Measurements from ENCODE around the gene ZNF317. TPM values are rescaled to one million over a fixed set of nuclear protein-coding genes. Genes with fewer than 3 reads are reported as not detected.

Gene ZNF317
- total and polyA plus RNA-seq, 2 of the 4 experiments (the other 2 are of a cell fraction): 13.0 to 17.6 TPM

DNA sequence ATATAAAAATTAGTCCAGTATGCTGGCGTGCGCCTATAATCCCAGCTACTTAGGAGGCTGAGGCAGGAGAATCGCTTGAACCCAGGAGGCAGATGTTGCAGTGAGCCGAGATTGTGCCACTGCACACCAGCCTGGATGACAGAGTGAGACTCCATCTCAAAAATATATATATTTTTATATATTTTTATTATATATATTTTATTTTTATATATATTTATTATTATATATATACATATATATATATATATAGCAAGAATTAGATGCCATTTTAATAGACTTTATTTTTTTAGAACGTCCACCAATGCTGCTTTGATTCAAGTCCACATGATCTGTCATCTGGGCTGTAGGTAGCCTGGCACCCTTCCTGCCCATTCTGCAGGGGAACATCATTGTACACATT, 35.1 kb downstream of the ZNF317 start:
- TF ChIP-seq NFE2L2 (IDR thresholded peaks at IDR 0.05; ENCODE audit: low read depth, low read length): no peak
- TF ChIP-seq POLR2A (IDR thresholded peaks at IDR 0.05; ENCODE audit: low read depth, low read length): no peak
- TF ChIP-seq, protein P1, sequence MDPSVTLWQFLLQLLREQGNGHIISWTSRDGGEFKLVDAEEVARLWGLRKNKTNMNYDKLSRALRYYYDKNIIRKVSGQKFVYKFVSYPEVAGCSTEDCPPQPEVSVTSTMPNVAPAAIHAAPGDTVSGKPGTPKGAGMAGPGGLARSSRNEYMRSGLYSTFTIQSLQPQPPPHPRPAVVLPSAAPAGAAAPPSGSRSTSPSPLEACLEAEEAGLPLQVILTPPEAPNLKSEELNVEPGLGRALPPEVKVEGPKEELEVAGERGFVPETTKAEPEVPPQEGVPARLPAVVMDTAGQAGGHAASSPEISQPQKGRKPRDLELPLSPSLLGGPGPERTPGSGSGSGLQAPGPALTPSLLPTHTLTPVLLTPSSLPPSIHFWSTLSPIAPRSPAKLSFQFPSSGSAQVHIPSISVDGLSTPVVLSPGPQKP (IDR thresholded peaks at IDR 0.05; ENCODE audit: borderline replicate concordance, low read depth, low read length): no peak
- no peak for TF ChIP-seq MAFK (IDR thresholded peaks at IDR 0.05; ENCODE audit: low read depth, low read length)
- no peak for TF ChIP-seq CEBPB (IDR thresholded peaks at IDR 0.05; ENCODE audit: low read depth, low read length)
- no peak for TF ChIP-seq MXI1 (IDR thresholded peaks at IDR 0.05; ENCODE audit: borderline replicate concordance, low read depth, low read length)
- TF ChIP-seq SMC3 (IDR thresholded peaks at IDR 0.05; ENCODE audit: low read depth, low read length): no peak
- TF ChIP-seq, protein P2, sequence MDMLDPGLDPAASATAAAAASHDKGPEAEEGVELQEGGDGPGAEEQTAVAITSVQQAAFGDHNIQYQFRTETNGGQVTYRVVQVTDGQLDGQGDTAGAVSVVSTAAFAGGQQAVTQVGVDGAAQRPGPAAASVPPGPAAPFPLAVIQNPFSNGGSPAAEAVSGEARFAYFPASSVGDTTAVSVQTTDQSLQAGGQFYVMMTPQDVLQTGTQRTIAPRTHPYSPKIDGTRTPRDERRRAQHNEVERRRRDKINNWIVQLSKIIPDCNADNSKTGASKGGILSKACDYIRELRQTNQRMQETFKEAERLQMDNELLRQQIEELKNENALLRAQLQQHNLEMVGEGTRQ (IDR thresholded peaks at IDR 0.05; ENCODE audit: low read depth, low read length): no peak
- TF ChIP-seq BHLHE40 (IDR thresholded peaks at IDR 0.05; ENCODE audit: low read depth, low read length): no peak
- no peak for TF ChIP-seq MAZ (IDR thresholded peaks at IDR 0.05; ENCODE audit: borderline replicate concordance, low read depth, low read length)
- TF ChIP-seq RFX5 (IDR thresholded peaks at IDR 0.05; ENCODE audit: low read depth, low read length): no peak
- TF ChIP-seq RAD21 (IDR thresholded peaks at IDR 0.05; ENCODE audit: low read length): no peak
- TF ChIP-seq, protein P3, sequence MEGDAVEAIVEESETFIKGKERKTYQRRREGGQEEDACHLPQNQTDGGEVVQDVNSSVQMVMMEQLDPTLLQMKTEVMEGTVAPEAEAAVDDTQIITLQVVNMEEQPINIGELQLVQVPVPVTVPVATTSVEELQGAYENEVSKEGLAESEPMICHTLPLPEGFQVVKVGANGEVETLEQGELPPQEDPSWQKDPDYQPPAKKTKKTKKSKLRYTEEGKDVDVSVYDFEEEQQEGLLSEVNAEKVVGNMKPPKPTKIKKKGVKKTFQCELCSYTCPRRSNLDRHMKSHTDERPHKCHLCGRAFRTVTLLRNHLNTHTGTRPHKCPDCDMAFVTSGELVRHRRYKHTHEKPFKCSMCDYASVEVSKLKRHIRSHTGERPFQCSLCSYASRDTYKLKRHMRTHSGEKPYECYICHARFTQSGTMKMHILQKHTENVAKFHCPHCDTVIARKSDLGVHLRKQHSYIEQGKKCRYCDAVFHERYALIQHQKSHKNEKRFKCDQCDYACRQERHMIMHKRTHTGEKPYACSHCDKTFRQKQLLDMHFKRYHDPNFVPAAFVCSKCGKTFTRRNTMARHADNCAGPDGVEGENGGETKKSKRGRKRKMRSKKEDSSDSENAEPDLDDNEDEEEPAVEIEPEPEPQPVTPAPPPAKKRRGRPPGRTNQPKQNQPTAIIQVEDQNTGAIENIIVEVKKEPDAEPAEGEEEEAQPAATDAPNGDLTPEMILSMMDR (conservative IDR thresholded peaks at IDR 0.05; ENCODE audit: low read depth, low read length): no peak
- TF ChIP-seq FOS (IDR thresholded peaks at IDR 0.05; ENCODE audit: low read depth, low read length): no peak
- no peak for TF ChIP-seq RCOR1 (IDR thresholded peaks at IDR 0.05; ENCODE audit: insufficient replicate concordance, low read length)
- TF ChIP-seq CHD1 (IDR thresholded peaks at IDR 0.05; ENCODE audit: low read depth, low read length): no peak

More for the DNA sequence above, 35.1 kb downstream of the ZNF317 start:
- no CpG with 5 or more reads among the region's 5 CpGs for WGBS, 2 experiments (ENCODE audit: extremely low coverage in 2 of 2, insufficient read length in 1 of 2)
- in situ Hi-C loops (cut with MboI; ENCODE audit: low sequenced_read_pairs) (no loop called here), dilution Hi-C loops (cut with HindIII; ENCODE audit: low sequenced_read_pairs, unreplicated experiment) (no loop called here), intact Hi-C loops (cut with micrococcal nuclease) (no loop called here)
- Histone ChIP-seq H3K27me3 (ENCODE audit: control insufficient read depth, insufficient read depth, low read length) (no peaks in the 10 kb centered on the region), H3K79me1 (ENCODE audit: low read depth in 1 of 2, low read length in 2 of 2) (no peaks in the 10 kb centered on the region), H3K9ac (ENCODE audit: low read depth, low read length) (no peak overlapping the region), H4K8ac (ENCODE audit: low read depth in 2 of 2, low read length in 2 of 2) (no peak overlapping the region), H3K9me3 (ENCODE audit: control insufficient read depth, insufficient read depth, low read length) (peaks cover 7% of the 10 kb centered on the region), H3K36me3 (ENCODE audit: control insufficient read depth, insufficient read depth, low read length) (no peaks in the 10 kb centered on the region), H3K23ac (ENCODE audit: low read depth, low read length) (no peak overlapping the region), H3K14ac (replicated peaks; ENCODE audit: low read depth, low read length) (no peak overlapping the region), H3K9me1 (ENCODE audit: insufficient read depth, low read length) (no peaks in the 10 kb centered on the region), H2AFZ (replicated peaks; ENCODE audit: low read length, poor library complexity) (no peak overlapping the region), H3K56ac (ENCODE audit: extremely low read depth, insufficient read depth, low read length) (no peak overlapping the region), H4K20me1 (ENCODE audit: insufficient read depth, low read length) (no peaks in the 10 kb centered on the region), H3K4me1 (ENCODE audit: control insufficient read depth, insufficient read depth, low read length) (no peaks in the 10 kb centered on the region), H2BK120ac (ENCODE audit: low read depth, low read length) (no peak overlapping the region), H4K91ac (ENCODE audit: insufficient read depth, low read depth, low read length) (no peak overlapping the region), H2BK20ac (ENCODE audit: low read depth, low read length) (no peak overlapping the region), H3K18ac (ENCODE audit: low read depth, low read length) (no peak overlapping the region), H2AK9ac (replicated peaks; ENCODE audit: low read depth, low read length, poor library complexity) (no peak overlapping the region), H3K27ac (ENCODE audit: insufficient read depth, low read length) (no peak overlapping the region), H2AK5ac (ENCODE audit: low read depth, low read length) (no peak overlapping the region), H2BK5ac (ENCODE audit: low read depth, low read length, poor library complexity, severe bottlenecking) (no peak overlapping the region), H3K4me3 (ENCODE audit: insufficient read depth, low read depth, low read length) (no peak overlapping the region), H2BK15ac (ENCODE audit: low read depth, low read length) (no peak overlapping the region), H4K5ac (ENCODE audit: low read depth, low read length) (no peak overlapping the region), H3K4ac (ENCODE audit: low read depth, low read length) (no peak overlapping the region), H3K4me2 (ENCODE audit: low read depth, low read length) (no peak overlapping the region)
- BruUV-seq (replicated peaks): no TSS peak
- ChIA-PET POLR2A (ENCODE audit: unreplicated experiment) (no interaction called here), CTCF (no interaction called here)
- ATAC-seq (ENCODE audit: low read depth) (no peak), DNase-seq (no peak)
